Testis (tissue), 2 donors: ENCODE results near the gene CCDC60.

Experiments
- POLR2A ChIP-seq: fragments of 450-650 bp; IDR thresholded peaks from one replicate; pipeline ENCODE4 v1.6.1; 2017; ENCODE audit warnings: antibody characterized with exemption, mild to moderate bottlenecking, moderate library complexity
- TF ChIP-seq, protein P1 (sequence below), 3 experiments: fragments of 450-650 bp in 2 of 3; fragments of 200-600 bp in 1 of 3; sonication (generic) in 1 of 3; IDR thresholded peaks; one replicate each; pipeline ENCODE4 v1.5.1; 2016 to 2019; ENCODE audit warnings: antibody characterized with exemption in 3 of 3, mild to moderate bottlenecking in 2 of 3, moderate library complexity in 1 of 3

DNA sequence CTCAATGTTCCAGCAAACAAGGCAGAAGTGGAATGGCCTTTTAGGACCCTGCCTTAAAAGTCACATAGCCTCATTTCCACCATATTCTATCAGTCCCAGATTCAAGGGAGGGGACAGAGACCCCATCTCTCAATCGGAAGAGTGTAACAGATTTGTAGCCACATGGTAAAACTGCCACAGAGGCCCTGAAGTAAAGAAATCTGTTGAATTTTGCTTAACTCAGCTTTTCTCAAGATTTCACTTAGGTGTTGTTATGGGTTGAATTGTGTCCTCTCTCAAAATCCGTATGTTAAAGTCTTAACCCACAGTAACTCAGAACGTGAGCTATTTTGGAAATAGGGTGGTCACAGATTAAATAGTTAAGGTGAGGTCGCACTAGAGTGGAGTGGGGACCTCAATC is 22.7 kb upstream of the CCDC60 start:
- TF ChIP-seq, protein P1, sequence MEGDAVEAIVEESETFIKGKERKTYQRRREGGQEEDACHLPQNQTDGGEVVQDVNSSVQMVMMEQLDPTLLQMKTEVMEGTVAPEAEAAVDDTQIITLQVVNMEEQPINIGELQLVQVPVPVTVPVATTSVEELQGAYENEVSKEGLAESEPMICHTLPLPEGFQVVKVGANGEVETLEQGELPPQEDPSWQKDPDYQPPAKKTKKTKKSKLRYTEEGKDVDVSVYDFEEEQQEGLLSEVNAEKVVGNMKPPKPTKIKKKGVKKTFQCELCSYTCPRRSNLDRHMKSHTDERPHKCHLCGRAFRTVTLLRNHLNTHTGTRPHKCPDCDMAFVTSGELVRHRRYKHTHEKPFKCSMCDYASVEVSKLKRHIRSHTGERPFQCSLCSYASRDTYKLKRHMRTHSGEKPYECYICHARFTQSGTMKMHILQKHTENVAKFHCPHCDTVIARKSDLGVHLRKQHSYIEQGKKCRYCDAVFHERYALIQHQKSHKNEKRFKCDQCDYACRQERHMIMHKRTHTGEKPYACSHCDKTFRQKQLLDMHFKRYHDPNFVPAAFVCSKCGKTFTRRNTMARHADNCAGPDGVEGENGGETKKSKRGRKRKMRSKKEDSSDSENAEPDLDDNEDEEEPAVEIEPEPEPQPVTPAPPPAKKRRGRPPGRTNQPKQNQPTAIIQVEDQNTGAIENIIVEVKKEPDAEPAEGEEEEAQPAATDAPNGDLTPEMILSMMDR (IDR thresholded peaks at IDR 0.05) = no peak
- TF ChIP-seq POLR2A = no peak
